Esophagus muscularis mucosa (tissue), 4 donors: ENCODE data around the gene PRR29. TPM values are rescaled to one million over a fixed set of nuclear protein-coding genes. Genes with fewer than 3 reads are reported as not detected.
"Not testable (repeated sequence)": the region's sequence is repeated elsewhere in the genome, so short reads cannot be mapped to it uniquely, and the experiment has no call there.

Experiments used
- DNase-seq: peaks from one replicate; pipeline ENCODE4 v3.0.0-alpha.2; 2017; ENCODE audit errors: extremely low spot score
- H3K27ac ChIP-seq, 4 donors: fragments of 200-600 bp; sonication (generic); replicated peaks in 1 of 4; 1 replicate in 3 of 4; 2 replicates in 1 of 4; pipeline ENCODE4 v1.5.1; 2016 to 2019; ENCODE audit warnings: mild to moderate bottlenecking in 1 of 4
- H3K27me3 ChIP-seq, 4 donors: fragments of 200-600 bp; sonication (generic); one replicate each; pipeline versions ENCODE4 v1.5.1 to v1.6.0; 2016 to 2019
- H3K36me3 ChIP-seq, 4 donors: fragments of 200-600 bp; sonication (generic); one replicate each; pipeline ENCODE4 v1.5.1; 2016 to 2019
- H3K4me1 ChIP-seq, 4 donors: fragments of 200-600 bp; sonication (generic); one replicate each; pipeline ENCODE4 v1.5.1; 2016 to 2019
- H3K4me3 ChIP-seq, 4 donors: fragments of 200-600 bp; sonication (generic); 1 replicate in 2 of 4; 2 replicates in 2 of 4; pipeline ENCODE4 v1.5.1; 2016 to 2019; ENCODE audit warnings: mild to moderate bottlenecking in 4 of 4, moderate library complexity in 1 of 4
- H3K9me3 ChIP-seq, 4 donors: fragments of 200-600 bp; sonication (generic); 1 replicate in 3 of 4; 2 replicates in 1 of 4; pipeline ENCODE4 v1.5.1; 2016 to 2019
- CTCF ChIP-seq, 3 experiments: fragments of 200-600 bp in 2 of 3; fragments of 450-650 bp in 1 of 3; sonication (generic) in 2 of 3; IDR thresholded peaks; one replicate each; pipeline ENCODE4 v1.5.1; 2017 to 2019; ENCODE audit warnings: antibody characterized with exemption in 3 of 3, mild to moderate bottlenecking in 2 of 3, moderate library complexity in 1 of 3
- EP300 ChIP-seq: sonication (generic); formaldehyde crosslinking; IDR thresholded peaks from one replicate; pipeline ENCODE4 v1.6.1; 2017; ENCODE audit warnings: antibody characterized with exemption
- POLR2A ChIP-seq: fragments of 450-650 bp; IDR thresholded peaks from one replicate; pipeline ENCODE4 v1.6.1; 2017; ENCODE audit warnings: antibody characterized with exemption, moderate library complexity, mild to moderate bottlenecking, low read depth
- POLR2AphosphoS5 ChIP-seq, 2 donors: sonication (generic); formaldehyde crosslinking; IDR thresholded peaks; one replicate each; pipeline ENCODE4 v1.6.1; 2017; ENCODE audit warnings: antibody characterized with exemption in 2 of 2
- WGBS: methylation state at CpG from one replicate; pipeline ENCODE4 v1.1.5; 2018; 5-methylcytosine and 5-hydroxymethylcytosine counted together
- intact Hi-C: fragments of 100-400 bp; cut with DNase I; formaldehyde crosslinking; loops from one replicate; pipeline ENCODE4 v1.15.1; 2023
- total RNA-seq, 4 donors: library from RNA; depleted of rRNA; stranded (reverse); fragments of >200 nt; gene quantifications; one replicate each; pipeline versions ENCODE4 v1.1.0 to v1.2.1, GENCODE V29; 2016

The PRR29 gene
- total RNA-seq, 4 donors from 2014 or later = 0.23 to 0.42 (median 0.39) TPM; not detected in 1

- Histone ChIP-seq H3K4me3 (no peak overlapping the region), H3K4me1 (peaks cover 26 to 43% (median 32%) of the 10 kb centered on the region in 4 donors), H3K27ac (no peak overlapping the region), H3K9me3 (no peaks in the 10 kb centered on the region), H3K27me3 (peaks cover 0 to 10% (median 0%) of the 10 kb centered on the region in 4 donors), H3K36me3 (peaks cover 0 to 6% (median 0%) of the 10 kb centered on the region in 4 donors)
- no peak for TF ChIP-seq CTCF (IDR thresholded peaks at IDR 0.05)
- TF ChIP-seq POLR2A = no peak
- TF ChIP-seq POLR2AphosphoS5 (IDR thresholded peaks at IDR 0.05) = no peak
- TF ChIP-seq EP300 = no peak
- no peak for DNase-seq
- WGBS = 61% methylated on average over 8 of the region's 8 CpGs
- intact Hi-C loops = no loop called here
Observed at GRCh38 chr17:64009571-64010402, 11.6 kb downstream of the PRR29 start.

GRCh38 chr17:64015447-64015846 is 17.3 kb downstream of the PRR29 start:
- TF ChIP-seq CTCF (IDR thresholded peaks at IDR 0.05) (no peak), EP300 (no peak), POLR2A (no peak)
- peaks cover 0 to 6% (median 0%) of the 10 kb centered on the region in 4 donors for H3K27me3 ChIP-seq
- intact Hi-C loops = no loop called here
- H3K4me1 ChIP-seq = peaks cover 0 to 14% (median 4%) of the 10 kb centered on the region in 4 donors
- WGBS = 96% methylated on average over 6 of the region's 6 CpGs
- H3K9me3 ChIP-seq = no peaks in the 10 kb centered on the region
- H3K27ac ChIP-seq = peak overlapping the region in 1 of 4 donors; percentile 44
- H3K4me3 ChIP-seq = no peak overlapping the region
- no peak for DNase-seq
- no peaks in the 10 kb centered on the region for H3K36me3 ChIP-seq

- no peak for TF ChIP-seq POLR2A
- 51% methylated on average over 5 of the region's 5 CpGs for WGBS
- Histone ChIP-seq H3K9me3 (no peaks in the 10 kb centered on the region), H3K4me3 (no peak overlapping the region), H3K36me3 (no peaks in the 10 kb centered on the region), H3K27me3 (peaks cover 0 to 6% (median 0%) of the 10 kb centered on the region in 4 donors), H3K4me1 (peaks cover 0 to 18% (median 4%) of the 10 kb centered on the region in 4 donors), H3K27ac (peak overlapping the region in 3 of 4 donors; percentile 2 to 55 (median 35))
- intact Hi-C loops = no loop called here
- no peak for DNase-seq
Observed at GRCh38 chr17:64016231-64016784, 18.2 kb downstream of the PRR29 start.

GRCh38 chr17:64016974-64017373 is 18.8 kb downstream of the PRR29 start:
- Histone ChIP-seq H3K27ac (peak overlapping the region in 3 of 4 donors; percentile 2 to 55 (median 35)), H3K4me1 (peaks cover 0 to 18% (median 4%) of the 10 kb centered on the region in 4 donors), H3K9me3 (no peaks in the 10 kb centered on the region), H3K27me3 (peaks cover 0 to 6% (median 0%) of the 10 kb centered on the region in 4 donors), H3K36me3 (no peaks in the 10 kb centered on the region), H3K4me3 (no peak overlapping the region)
- DNase-seq = no peak
- 68% methylated on average over 3 of the region's 3 CpGs for WGBS
- intact Hi-C loops = no loop called here
- TF ChIP-seq CTCF (IDR thresholded peaks at IDR 0.05) = no peak
- no peak for TF ChIP-seq POLR2AphosphoS5 (IDR thresholded peaks at IDR 0.05)
- no peak for TF ChIP-seq EP300
- no peak for TF ChIP-seq POLR2A

GRCh38 chr17:64017381-64017980 is 19.3 kb downstream of the PRR29 start:
- intact Hi-C loops = no loop called here

GRCh38 chr17:64019551-64019961 is 21.4 kb downstream of the PRR29 start:
- peak overlapping the region; percentile 42 to 60 (median 46) for H3K4me3 ChIP-seq
- DNase-seq, H3K9me3 ChIP-seq, intact Hi-C loops, H3K36me3 ChIP-seq, H3K27me3 ChIP-seq: not testable (repeated sequence)
- H3K27ac ChIP-seq = peak overlapping the region; percentile 46 to 74 (median 69)
- 76% methylated on average over 9 of the region's 9 CpGs for WGBS
- peaks cover 0 to 18% (median 4%) of the 10 kb centered on the region in 4 donors for H3K4me1 ChIP-seq

More at GRCh38 chr17:64017381-64017980, 19.3 kb downstream of the PRR29 start:
- Histone ChIP-seq H3K4me3 (no peak overlapping the region), H3K27me3 (peaks cover 0 to 6% (median 0%) of the 10 kb centered on the region in 4 donors), H3K4me1 (peaks cover 0 to 18% (median 4%) of the 10 kb centered on the region in 4 donors), H3K9me3 (no peaks in the 10 kb centered on the region), H3K27ac (no peak overlapping the region), H3K36me3 (no peaks in the 10 kb centered on the region)
- 94% methylated on average over 2 of the region's 2 CpGs for WGBS
- TF ChIP-seq CTCF (IDR thresholded peaks at IDR 0.05) (peak in 1 of 3 experiments; percentile 32), POLR2A (no peak), POLR2AphosphoS5 (IDR thresholded peaks at IDR 0.05) (no peak), EP300 (no peak)
- no peak for DNase-seq
